Activated CD4-positive, alpha-beta T cell treated with anti-CD3 and anti-CD28 coated beads, Interleukin-2, amount 50 U/mL, for 24 hours (primary cell): Measurements from ENCODE around the gene SLC25A36.
"Not testable (repeated sequence)": the region's sequence is repeated elsewhere in the genome, so short reads cannot be mapped to it uniquely, and the experiment has no call there.

Source experiments
- DNase-seq, 2 donors: peaks; one replicate each; pipeline ENCODE4 v3.0.0-alpha.2; 2020; ENCODE audit warnings: low read depth in 1 of 2, low spot score in 1 of 2

Gene SLC25A36

DNA sequence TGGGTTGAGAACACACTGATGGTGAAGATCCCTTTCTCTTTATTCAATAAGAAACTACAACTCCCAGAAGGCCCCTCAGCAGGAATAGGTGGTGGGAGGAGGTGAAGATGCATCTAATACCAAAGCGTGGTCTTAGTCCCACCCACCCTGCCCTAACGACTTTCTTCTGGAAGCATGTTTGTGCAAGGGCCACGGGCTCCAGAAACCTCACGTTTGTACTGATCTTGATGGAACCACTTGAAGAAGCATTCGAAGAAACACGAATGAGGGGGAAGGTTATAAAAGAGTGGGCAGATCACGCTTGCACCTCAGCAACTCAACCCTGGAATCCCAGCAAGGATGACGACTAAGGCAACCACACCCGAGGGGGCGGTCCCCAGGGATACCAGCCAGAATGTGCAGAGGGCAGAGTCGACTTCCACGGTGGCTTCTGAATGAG lies 10.6 kb upstream of the SLC25A36 start:
- no peak for DNase-seq

DNA sequence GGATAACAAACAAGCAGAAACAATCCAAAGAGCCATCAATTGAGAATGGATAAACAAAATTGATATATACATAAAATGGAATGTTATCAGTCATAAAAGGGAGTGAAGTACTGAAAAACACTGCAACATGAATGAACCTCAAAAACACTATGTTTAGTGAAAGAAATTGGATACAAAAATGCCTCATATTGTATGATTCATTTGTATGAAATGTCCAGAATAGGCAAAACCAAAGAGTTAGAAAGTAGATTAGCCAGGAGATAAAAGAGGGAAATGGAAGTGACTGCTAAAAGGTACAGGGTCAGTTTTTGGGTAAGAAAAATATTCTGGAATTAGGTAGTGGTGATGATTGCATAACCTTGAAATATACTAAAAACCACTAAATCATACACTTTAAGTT lies 9.8 kb upstream of the SLC25A36 start:
- no peak for DNase-seq

DNA sequence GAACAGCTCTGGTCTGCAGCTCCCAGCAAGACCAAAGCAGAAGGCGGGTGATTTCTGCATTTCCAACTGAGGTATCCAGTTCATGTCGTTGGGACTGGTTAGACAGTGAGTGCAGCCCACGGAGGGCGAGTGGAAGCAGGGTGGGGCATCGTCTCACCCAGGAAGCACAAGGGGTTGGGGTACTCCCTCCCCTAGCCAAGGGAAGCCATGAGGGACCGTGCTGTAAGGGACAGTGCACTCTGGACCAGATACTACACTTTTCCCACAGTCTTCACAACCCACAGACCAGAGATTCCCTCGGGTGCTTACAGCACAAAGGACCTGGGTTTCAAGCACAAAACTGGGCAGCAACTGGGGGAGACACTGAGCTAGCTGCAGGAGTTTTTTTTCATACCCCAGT lies 8.5 kb upstream of the SLC25A36 start:
- no peak for DNase-seq

DNA sequence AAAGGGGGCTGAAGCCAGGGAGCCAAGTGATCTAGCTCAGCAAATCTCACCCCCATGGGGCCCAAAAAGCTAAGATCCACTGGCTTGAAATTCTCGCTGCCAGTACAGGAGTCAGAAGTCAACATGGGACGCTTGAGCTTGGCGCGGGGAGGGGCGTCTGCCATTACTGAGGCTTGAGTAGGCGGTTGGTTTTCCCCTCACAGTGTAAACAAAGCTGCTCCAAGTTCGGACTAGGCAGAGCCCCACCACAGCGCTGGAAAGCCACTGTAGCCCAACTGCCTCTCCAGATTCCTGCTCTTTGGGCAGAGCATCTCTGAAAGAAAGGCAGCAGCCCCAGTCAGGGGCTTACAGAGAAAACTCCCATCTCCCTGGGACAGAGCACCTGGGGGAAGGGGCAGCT lies 8.1 kb upstream of the SLC25A36 start:
- DNase-seq: no peak

DNA sequence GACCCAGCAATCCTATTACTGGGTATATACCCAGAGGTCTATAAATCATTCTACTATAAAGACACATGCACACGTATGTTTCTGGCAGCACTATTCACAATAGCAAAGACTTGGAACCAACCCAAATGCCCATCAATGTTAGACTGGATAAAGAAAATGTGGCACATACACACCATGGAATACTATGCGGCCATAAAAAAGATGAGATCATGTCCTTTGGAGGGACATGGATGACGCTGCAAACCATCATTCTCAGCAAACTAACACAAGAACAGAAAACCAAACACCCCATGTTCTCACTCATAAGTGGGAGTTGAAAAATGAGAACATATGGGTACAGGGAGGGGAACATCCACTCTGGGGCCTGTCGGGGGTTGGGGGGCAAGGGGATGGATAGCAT lies 2.3 kb upstream of the SLC25A36 start:
- not testable (repeated sequence) for DNase-seq

DNA sequence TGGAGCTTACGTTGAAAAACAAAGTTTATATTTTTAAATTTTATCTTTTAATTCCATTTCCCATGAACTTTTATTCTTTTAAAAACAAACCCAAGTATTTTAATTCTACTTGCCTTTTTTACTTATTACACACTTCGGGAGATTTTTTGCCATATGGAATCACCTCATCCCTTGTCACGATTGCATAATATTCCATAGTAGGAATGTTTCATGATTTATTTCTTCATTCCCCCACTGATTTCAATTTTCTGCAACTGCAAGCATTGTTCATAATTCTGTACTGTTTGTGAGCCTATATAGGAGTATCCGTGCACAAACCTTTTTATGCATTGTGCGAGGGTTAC lies 574 bp upstream of the SLC25A36 start:
- DNase-seq: no peak

DNA sequence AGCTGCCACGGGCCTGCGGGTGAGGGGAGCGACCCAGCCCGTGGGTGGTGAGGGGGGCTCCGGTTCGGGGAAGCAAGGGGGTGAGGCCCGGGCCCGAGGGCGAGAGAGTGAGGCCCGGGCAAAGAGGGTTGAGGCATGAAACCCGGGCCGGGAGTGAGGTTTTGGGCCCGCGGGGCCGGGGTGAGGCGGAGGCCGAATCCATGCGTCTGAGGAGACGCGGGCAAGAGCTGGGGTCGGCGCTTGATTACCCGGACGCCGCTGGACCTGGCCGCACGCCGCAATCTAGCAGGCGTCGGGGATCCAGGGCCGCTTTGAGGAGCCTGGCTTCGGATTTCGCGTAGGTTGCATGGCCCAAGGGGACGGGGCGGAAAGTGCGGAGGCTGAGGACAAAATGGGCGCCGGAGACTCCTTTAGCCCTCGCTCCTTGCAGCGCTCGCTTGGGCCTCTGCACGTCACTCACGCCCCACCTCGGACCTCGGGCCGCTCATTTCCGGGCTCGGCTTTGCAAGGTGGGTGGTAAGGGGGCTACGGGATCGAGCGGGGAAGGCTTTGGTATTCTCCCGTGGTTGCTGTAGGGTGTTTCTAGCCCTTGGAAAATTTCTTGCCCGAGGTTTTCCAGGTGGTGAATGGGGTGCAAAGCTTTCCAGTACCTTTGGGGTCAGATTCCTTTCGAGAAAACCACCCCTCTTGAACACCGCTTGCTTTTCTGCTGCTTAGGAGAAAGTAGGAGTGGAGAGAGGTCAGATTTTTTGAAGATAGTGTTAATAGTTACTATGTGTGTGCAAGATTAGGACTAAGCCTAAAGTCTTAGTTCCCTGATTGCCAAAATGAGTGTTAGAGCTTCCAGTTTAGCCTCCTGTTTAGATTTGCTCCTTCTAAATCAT lies 827 bp downstream of the SLC25A36 start:
- DNase-seq: peak; percentile 1 to 2

DNA sequence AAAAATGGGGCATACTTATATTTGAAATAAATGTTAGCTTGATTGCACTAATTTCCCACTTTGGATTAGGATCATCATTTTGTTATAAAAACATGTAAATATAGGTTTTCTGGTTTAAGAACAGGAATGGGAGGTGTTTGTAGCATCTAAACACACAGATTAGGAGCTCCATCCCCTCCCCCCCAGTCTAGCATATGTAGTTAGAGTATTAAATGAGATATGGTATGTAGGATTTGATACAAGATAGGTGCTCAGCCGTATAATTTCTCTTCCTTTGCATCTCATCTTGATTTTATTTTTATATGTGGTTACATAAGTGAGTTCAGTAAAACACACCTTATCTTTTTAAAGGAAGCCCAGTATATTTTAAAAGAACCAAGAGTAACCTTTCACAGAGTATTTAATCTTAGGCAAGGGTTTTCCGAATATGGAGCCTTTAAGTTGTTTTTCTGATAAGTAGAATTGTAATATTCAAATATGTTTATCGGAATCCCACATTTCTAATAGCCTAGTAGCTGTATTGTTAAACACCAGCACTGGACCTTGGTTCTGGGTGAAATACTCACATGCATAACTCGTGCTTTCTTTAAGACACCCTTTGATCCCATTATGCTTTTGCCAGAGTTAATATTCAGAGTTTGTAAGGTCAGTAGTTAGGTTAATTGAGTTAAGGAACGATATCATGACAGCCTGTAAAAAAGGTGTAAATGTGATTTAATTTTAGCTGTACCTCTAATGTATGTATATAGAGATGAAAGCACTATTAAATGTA lies 2.3 kb downstream of the SLC25A36 start:
- no peak for DNase-seq

DNA sequence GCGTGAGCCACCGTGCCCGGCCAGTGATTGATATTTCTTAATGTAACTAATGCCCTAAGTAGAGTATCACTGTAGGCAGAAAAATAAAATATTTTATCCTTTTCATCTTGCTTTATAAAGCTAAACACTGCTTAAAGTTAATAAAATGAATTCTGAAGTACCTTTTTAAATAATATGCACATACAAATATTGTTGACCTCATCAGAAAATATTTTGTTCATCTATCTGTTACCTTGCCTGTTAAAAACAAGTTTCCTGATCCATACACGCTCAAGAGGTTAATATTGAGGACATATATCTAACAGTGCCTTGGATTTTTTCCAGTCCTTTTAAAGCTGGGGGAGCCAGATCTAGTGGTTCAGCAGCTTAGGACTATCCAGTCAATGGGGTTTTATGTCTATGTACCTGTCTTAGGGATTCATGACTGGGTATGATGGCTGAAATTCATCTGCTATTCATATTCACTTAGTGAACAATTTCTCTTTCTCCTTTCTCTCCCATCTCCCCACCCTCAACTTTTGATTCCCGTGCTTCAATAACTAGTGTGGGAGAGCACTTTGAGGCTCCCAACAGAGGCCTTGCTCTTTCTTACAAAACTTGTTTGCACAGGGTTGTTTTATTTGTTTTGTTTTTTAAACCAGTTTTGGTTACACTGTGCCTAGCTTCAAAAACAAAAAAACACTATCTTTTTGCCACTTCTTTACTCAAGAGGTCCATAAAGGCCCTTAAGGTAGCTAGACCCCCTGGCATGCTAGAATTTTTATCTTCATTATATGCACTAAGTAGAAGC lies 7.0 kb downstream of the SLC25A36 start:
- no peak for DNase-seq

DNA sequence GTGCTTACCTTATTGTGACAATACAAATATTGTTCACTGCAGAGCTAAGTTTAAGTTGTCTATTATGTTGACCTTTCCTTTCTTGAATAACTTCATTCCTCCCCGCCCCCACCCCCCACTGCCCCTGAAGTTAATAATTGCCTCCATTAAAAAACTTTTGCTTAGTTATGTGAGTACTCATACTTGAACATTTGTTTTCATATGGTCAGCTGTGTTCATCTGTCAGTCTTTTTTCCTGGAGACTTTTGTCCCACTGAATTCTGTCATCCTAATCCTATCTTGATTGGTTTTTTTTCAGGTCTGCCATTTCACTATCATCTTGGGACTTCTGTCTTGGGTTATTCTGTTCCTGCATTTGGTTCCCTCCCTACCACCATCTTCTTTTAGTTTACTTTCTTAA lies 8.5 kb downstream of the SLC25A36 start:
- no peak for DNase-seq

DNA sequence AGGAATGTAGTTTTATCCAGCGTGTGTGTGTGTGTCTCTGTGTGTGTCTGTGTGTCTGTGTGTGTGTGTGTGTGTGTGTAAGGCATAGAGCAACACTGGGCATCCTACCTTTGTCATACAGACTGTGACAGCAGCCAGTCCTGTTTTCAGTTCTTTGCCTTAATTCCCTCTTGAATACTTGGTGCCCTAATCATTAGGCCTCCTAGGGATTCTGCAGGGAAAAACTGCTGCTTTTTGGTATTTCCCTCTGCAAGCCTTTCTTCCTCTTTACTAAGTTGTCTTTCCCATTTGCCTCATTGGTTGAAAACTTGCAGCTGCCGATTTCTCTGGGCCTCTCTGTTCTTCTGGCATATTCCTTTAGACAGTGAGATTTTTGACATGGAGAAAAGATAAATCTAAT lies 9.2 kb downstream of the SLC25A36 start:
- no peak for DNase-seq

DNA sequence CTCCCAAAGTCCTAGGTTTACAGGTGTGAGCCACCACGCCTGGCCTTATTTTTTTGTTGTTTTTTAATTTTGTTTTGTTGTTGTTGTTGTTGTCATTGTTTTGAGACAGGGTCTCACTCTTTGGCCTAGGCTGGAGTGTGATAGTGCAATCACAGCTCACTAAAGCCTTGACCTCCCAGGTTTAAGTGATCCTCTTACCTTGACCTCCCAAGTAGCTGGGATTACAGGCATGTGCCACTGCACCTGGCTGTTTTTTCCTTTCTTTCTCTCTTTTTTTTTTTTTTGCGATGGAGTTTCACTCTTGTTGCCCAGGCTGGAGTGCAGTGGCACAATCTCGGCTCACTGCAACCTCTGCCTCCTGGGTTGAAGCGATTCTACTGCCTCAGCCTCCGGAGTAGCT lies 10.1 kb downstream of the SLC25A36 start:
- DNase-seq: not testable (repeated sequence)

DNA sequence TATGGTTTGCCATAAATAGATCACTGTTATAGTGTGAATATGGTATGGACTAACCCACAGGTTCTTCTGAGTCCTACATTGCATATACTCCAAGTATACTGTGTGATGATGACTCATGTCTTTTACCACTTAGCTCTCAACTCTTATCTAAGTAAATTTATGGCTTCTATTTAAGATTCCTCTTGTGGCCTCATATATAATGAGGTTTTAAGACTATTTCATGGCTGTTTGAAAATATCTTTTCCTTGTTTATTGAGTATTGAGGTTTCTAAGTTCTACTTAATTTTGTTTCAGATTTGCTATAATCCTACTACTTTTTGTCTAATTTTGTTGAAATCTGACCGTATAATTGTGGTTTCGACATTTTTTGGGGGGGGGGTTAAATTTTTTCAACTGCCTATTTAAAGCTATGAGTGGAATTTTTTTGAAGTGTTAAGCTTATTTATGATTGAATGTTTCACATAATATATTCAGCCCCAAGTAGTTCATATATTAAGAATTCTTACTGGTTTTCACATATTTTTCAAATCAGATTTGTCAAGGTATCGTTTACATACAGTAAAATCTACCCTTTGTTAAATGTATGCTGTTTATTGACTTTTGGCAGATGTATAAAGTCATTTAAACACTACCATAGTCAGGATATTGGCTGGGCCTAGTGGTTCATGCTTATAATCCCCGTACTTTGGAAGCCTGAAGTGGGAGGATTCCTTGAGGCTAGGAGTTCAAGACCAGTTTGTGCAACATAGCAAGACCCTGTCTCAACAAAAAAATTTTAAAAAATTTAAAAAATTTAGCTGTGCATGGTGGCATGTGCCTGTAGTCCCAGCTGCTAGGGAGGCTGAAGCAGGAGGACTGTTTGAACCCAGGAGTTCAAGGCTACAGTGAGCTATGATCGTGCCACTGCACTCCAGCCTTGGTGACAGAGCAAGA lies 11.7 kb downstream of the SLC25A36 start:
- DNase-seq: no peak

DNA sequence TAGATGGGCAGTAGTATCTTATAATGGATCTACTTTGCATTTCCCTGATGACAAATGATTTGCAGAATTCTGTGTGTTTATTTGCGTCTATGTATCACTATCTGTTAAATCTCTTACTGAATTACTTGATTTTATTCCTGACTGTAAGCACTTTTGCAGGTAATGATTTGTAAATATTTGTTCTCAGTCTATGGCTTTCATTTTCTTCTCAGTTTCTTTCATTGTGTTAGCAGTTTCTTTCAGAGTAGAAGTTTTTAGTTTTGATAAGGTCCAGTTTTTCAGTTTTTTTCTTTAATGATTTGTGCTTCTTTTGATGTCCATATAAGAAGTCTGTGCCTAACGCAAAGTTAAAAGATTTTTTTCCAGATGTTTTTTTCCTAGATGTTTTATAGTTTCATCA lies 12.9 kb downstream of the SLC25A36 start:
- no peak for DNase-seq

DNA sequence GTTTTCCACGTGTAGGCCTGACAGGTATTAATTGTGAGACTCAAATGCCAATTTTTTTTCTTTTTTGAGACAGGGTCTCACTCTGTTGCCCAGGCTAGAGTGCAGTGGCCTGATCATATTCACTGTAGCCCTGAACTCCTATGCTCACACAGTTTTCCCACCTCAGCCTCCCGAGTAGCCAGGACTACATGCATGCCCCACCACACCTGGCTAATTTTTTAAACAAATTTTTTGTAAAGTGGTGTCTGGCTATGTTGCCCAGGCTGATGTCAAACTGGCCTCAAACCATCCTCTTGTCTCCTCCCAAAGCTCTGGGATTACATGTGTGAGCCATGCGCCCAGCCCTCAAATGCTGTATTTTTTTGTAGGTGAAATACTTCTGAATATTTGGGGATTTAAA lies 14.0 kb downstream of the SLC25A36 start:
- DNase-seq: no peak

DNA sequence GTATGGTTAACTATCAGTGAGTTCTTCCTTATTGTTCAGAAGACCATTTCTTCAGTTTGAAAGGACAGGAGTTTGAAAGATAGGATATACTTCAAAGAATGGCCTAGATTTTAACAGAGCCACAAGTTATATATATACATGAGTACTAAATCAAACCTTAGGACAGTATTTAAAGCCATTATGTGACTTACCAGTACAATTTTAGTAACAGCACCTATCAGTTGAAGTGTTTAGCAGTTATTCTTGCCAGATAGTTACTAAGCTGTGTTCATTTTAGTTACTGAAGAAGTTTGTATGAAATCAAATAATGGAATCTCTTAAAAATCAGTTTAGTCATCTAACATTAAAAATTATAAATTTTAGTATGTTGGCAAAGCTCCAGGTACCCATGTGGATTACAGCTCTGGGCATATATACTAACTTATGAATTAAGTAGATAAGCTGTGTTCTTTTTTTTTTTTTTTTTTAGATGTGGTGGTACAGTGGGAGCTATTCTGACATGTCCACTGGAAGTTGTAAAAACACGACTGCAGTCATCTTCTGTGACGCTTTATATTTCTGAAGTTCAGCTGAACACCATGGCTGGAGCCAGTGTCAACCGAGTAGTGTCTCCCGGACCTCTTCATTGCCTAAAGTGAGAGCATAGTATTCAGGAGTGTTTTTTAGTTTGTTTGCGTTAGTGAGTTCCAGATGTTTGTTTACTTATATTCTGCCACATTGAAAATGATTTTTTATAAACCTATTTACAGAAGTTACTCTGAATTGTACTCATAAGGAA lies 14.6 kb downstream of the SLC25A36 start:
- no peak for DNase-seq

DNA sequence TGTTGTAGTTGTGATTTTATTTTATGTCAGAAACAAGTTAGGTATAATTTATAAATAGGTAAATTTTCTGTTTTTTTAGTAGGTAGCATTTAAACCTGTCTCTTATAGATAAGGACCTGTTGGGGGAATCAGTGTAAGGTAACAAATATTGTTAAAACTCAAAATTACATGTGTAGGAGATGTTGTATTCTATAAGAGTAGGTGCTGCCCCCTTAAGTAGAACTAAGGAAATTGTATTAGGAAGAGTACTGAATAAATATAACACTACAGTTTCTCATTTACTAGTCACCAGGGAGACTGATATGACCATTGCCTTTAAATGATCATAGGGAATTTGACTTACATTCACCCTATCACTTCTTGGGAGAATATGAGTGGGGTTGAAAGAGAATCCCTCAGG lies 31.2 kb downstream of the SLC25A36 start:
- DNase-seq: no peak

DNA sequence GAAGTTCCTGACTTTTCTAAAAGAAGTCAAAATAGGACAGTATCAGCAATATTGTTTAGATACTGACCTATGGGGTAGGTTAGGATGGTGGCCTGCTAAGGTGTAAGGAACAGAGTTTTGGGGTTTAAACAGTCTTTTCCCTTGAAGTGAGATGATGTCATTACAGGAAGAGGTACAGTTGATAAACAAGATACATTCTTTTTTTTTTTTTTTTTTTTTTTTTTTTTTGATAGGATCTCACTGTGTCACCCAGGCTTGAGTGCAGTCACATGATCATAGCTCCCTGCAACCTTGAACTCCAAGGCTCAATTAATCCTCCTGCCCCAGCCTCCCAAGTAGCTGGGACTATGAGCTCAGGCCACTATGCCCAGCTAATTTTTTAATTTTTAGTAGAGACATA lies 33.3 kb downstream of the SLC25A36 start:
- no peak for DNase-seq

DNA sequence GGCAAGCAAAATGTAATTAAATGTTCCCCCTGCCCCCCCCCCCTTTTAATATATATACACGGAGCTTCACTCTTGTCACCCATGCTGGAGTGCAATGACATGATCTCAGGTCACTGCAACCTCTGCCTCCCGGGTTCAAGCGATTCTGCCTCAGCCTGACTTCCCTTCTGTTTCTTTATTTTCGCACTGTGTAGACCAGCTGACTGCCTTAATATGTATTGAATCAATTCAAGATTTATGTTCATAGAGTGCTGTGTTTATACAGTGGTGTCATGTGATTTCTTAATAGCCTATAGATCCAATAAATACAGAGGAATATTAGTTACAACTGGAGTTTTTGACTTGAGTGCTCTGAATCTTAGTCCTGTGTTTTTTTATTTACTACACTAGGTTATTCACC lies 39.0 kb downstream of the SLC25A36 start:
- DNase-seq: no peak

DNA sequence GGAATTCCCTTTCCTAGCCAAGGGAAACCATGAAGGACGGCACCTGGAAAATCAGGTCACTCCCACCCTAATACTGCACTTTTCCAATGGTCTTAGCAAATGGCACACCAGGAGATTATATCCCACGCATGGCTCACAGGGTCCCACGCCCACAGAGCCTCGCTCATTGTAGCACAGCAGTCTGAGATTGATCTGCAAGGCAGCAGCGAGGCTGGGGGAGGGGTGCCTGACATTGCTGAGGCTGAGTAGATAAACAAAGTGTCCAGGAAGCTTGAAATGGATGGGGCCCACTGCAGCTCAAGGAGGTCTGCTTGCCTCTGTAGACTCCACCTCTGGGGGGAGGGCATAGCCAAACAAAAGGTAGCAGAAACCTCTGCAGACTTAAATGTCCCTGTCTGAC lies 46.2 kb downstream of the SLC25A36 start:
- not testable (repeated sequence) for DNase-seq
